Kidney (tissue), 14 donors: Measurements from ENCODE around the gene SHF. TPM values are rescaled to one million over a fixed set of nuclear protein-coding genes. Genes with fewer than 3 reads are reported as not detected.

Experiments
- DNase-seq, 5 donors: peaks; one replicate each; pipeline ENCODE4 v3.0.0-alpha.2; 2013 to 2020
- FAIRE-seq: peaks from 2 replicates; lab custom pipeline; 2012; peaks lifted over from hg19 to GRCh38; lab: Jason Lieb, UNC
- H3K27ac ChIP-seq, 2 donors: one replicate each; pipeline ENCODE4 v1.7.0; 2013; ENCODE audit warnings: low read depth in 2 of 2, low read length in 2 of 2, inconsistent platforms in 1 of 2
- H3K27me3 ChIP-seq: one replicate; pipeline ENCODE4 v1.7.1; 2013; ENCODE audit warnings: low read length, inconsistent platforms; ENCODE audit not compliant: control insufficient read depth, insufficient read depth
- H3K36me3 ChIP-seq, 3 donors: one replicate each; pipeline versions ENCODE4 v1.7.0 to v1.7.1; 2013; ENCODE audit warnings: low read length in 3 of 3, control low read depth in 1 of 3, inconsistent platforms in 1 of 3; ENCODE audit not compliant: insufficient read depth in 3 of 3, control insufficient read depth in 2 of 3
- H3K4me1 ChIP-seq, 3 donors: one replicate each; pipeline versions ENCODE4 v1.7.0 to v1.7.1; 2013; ENCODE audit warnings: low read length in 3 of 3, inconsistent platforms in 1 of 3, low read depth in 1 of 3; ENCODE audit not compliant: control insufficient read depth in 2 of 3, insufficient read depth in 2 of 3
- H3K4me3 ChIP-seq, 3 donors: one replicate each; pipeline versions ENCODE4 v1.7.0 to v1.8.1; 2013; ENCODE audit warnings: low read length in 3 of 3, control low read depth in 1 of 3, inconsistent platforms in 1 of 3
- H3K9ac ChIP-seq, 3 donors: one replicate each; pipeline versions ENCODE4 v1.7.0 to v1.7.1; 2013; ENCODE audit warnings: low read length in 3 of 3, control low read depth in 1 of 3, inconsistent platforms in 1 of 3
- H3K9me3 ChIP-seq, 3 donors: one replicate each; pipeline versions ENCODE4 v1.7.0 to v1.7.1; 2013; ENCODE audit warnings: low read length in 3 of 3, control low read depth in 1 of 3, inconsistent platforms in 1 of 3; ENCODE audit not compliant: control insufficient read depth in 2 of 3, insufficient read depth in 1 of 3
- intact Hi-C: fragments of 100-400 bp; cut with DNase I; formaldehyde crosslinking; loops from one replicate; pipeline ENCODE4 v1.11.1; 2022
- polyA plus RNA-seq: library from polyadenylated mRNA; stranded (reverse); fragments of 350-450 nt; fragmentation: Illumina TruSeq; extraction: RNeasy Lipid Tissue Mini Kit (QIAGEN cat#74804); gene quantifications from one replicate; pipeline ENCODE4 v1.2.3, GENCODE V29; 2014; ENCODE audit warnings: low read depth, low replicate concordance; ENCODE audit not compliant: insufficient read depth
- total RNA-seq: library from RNA; stranded (reverse); fragmentation: NEBNext Ultra II Directional; extraction: Animal tissue kit (Norgen Biotek cat#: 25700); gene quantifications from one replicate; pipeline ENCODE4 v1.2.1, GENCODE V29; 2021
- TF ChIP-seq, protein P1 (sequence below): IDR thresholded peaks from 3 replicates; pipeline ENCODE4 v1.5.1; 2012; ENCODE audit warnings: mild to moderate bottlenecking, moderate library complexity, borderline replicate concordance; ENCODE audit not compliant: insufficient read depth; ENCODE audit errors: extremely low read depth
- donor health status: control.
- donor health status: control.
- donor health status: control.
- donor health status: control.
- donor health status: control.
- donor health status: DM: yes; HTN: yes; CAD: no.
- donor health status: Normal renal cell carcinoma (clear cell type).

SHF gene
- total and polyA plus RNA-seq, 2 donors from 2014 or later, result 5.2 to 7.7 TPM

DNA sequence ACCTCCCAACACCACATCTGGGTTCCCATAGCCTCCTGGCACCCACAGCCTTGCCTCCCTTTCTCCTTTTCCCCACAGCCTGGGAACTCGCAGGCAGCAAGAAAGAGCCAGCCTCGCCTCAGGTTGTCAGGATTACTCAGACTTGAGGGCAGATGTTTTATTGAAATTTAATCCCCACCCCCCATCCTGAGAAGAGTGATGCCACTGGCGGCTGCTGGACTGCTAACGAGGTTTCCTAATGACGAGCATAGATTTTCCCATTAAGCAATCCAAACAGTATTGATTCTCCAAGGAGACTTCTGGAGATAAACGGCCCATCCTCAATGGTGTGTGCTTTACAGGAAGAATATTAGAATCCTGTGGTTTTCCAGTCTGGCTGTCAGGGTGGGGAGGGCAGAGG lies 13.7 kb downstream of the SHF start:
- DNase-seq, result no peak
- TF ChIP-seq, protein P1, sequence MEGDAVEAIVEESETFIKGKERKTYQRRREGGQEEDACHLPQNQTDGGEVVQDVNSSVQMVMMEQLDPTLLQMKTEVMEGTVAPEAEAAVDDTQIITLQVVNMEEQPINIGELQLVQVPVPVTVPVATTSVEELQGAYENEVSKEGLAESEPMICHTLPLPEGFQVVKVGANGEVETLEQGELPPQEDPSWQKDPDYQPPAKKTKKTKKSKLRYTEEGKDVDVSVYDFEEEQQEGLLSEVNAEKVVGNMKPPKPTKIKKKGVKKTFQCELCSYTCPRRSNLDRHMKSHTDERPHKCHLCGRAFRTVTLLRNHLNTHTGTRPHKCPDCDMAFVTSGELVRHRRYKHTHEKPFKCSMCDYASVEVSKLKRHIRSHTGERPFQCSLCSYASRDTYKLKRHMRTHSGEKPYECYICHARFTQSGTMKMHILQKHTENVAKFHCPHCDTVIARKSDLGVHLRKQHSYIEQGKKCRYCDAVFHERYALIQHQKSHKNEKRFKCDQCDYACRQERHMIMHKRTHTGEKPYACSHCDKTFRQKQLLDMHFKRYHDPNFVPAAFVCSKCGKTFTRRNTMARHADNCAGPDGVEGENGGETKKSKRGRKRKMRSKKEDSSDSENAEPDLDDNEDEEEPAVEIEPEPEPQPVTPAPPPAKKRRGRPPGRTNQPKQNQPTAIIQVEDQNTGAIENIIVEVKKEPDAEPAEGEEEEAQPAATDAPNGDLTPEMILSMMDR, result no peak
- H3K9me3 ChIP-seq, result no peaks in the 10 kb centered on the region
- no peak overlapping the region for H3K4me3 ChIP-seq
- H3K4me1 ChIP-seq, result no peaks in the 10 kb centered on the region
- H3K27ac ChIP-seq, result no peak overlapping the region
- no peaks in the 10 kb centered on the region for H3K27me3 ChIP-seq
- intact Hi-C loops, result no loop called here
- FAIRE-seq, result no peak
- no peak overlapping the region for H3K9ac ChIP-seq
- no peaks in the 10 kb centered on the region for H3K36me3 ChIP-seq

DNA sequence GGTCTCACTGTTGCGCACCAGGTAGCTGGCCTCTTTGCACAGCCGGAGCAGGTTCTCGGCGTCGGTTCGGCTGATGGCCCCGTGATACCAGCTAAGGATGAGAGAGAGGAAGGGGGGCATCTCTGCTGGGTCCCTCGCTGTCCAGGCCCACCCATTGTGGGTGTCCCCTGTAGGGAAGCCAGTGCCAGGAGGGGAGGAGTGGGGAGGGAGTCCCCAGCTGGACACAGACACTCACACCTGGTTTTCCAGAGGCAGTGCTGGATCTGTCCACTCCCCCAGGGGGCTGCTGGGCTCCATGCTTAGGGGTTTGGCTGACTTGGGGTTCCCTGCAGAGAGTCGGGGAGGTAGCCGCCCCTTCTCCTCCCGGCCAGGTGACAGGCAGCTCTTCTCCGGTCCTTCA lies 15.9 kb downstream of the SHF start:
- intact Hi-C loops, result no loop called here
- TF ChIP-seq, protein P1, result no peak

DNA sequence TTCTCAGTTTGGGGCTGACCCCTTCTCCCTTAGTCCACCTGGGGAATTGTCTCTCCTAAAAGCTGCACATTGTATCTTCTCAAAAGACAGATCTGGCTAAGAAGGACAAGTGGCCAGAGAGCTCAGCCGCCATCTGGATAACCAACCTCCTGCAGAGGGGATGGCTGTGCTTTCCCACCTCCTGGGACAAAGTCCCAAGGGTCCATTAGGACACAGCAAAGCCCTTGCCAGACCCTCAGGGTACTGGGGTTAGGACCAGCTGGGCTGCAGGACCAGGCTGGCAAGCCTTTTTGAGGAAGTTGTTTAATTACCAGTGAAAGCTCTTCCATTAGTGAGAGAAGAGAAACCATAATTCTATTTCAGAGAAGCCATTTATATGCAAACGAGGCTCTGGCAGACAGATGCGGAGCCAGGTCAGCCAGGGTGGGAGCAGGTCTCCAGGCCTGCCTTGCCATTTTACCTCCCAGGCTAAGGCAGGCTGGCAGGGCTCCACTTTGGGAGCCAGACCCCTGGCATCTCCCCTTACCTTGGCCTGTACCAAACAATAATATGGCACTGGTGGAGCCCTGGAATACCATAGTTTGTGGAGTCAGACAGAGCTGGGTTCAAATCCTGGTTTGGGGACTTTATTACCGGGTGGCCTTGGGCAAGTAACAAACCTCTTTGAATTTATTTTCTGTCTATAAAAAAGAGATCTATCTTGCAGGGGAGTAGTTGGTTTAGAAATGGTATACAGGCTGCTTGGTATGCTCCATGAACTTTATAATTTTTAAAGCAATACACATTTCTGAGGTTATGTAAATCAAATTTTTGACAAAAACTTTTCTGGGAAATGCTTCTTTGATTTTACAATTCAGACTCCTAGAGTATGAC lies 17.9 kb downstream of the SHF start:
- H3K9me3 ChIP-seq, result no peaks in the 10 kb centered on the region
- FAIRE-seq, result no peak
- H3K27ac ChIP-seq, result no peak overlapping the region

More for the DNA sequence above, 15.9 kb downstream of the SHF start:
- H3K4me3 ChIP-seq, result no peak overlapping the region
- no peaks in the 10 kb centered on the region for H3K27me3 ChIP-seq
- DNase-seq, result no peak
- peaks cover 0 to 5% (median 0%) of the 10 kb centered on the region in 3 donors for H3K4me1 ChIP-seq
- no peaks in the 10 kb centered on the region for H3K36me3 ChIP-seq
- no peak for FAIRE-seq
- H3K27ac ChIP-seq, result no peak overlapping the region
- H3K9ac ChIP-seq, result no peak overlapping the region
- no peaks in the 10 kb centered on the region for H3K9me3 ChIP-seq

More for the DNA sequence above, 17.9 kb downstream of the SHF start:
- no peak overlapping the region for H3K9ac ChIP-seq
- H3K4me3 ChIP-seq, result no peak overlapping the region
- H3K27me3 ChIP-seq, result no peaks in the 10 kb centered on the region
- TF ChIP-seq, protein P1, result no peak
- peaks cover 0 to 5% (median 0%) of the 10 kb centered on the region in 3 donors for H3K4me1 ChIP-seq
- H3K36me3 ChIP-seq, result no peaks in the 10 kb centered on the region
- DNase-seq, result no peak
- intact Hi-C loops, result no loop called here
